Liver (tissue), 9 donors: ENCODE data around the gene ASIC4. TPM values are rescaled to one million over a fixed set of nuclear protein-coding genes. Genes with fewer than 3 reads are reported as not detected.

Experiments used
- DNase-seq: peaks from one replicate; pipeline ENCODE4 v3.0.0-alpha.2; 2017; ENCODE audit warnings: low spot score
- H3K27ac ChIP-seq, 2 donors: one replicate each; pipeline ENCODE4 v1.7.0; 2013; ENCODE audit warnings: inconsistent platforms in 2 of 2, low read length in 2 of 2, control low read depth in 1 of 2, low read depth in 1 of 2, mild to moderate bottlenecking in 1 of 2
- H3K27me3 ChIP-seq, 4 donors: one replicate each; pipeline versions ENCODE4 v1.6.1 to v1.7.0; 2013; ENCODE audit warnings: low read length in 3 of 4, inconsistent platforms in 1 of 4, mild to moderate bottlenecking in 1 of 4, moderate library complexity in 1 of 4; ENCODE audit not compliant: control insufficient read depth in 4 of 4, insufficient read depth in 4 of 4
- H3K36me3 ChIP-seq, 4 donors: one replicate each; pipeline versions ENCODE4 v1.6.1 to v1.7.0; 2013; ENCODE audit warnings: low read length in 3 of 4, mild to moderate bottlenecking in 3 of 4, low read depth in 1 of 4, moderate library complexity in 1 of 4; ENCODE audit not compliant: control insufficient read depth in 4 of 4, insufficient read depth in 3 of 4
- H3K4me1 ChIP-seq, 4 donors: one replicate each; pipeline versions ENCODE4 v1.6.1 to v1.7.0; 2013; ENCODE audit warnings: low read length in 3 of 4, mild to moderate bottlenecking in 3 of 4, moderate library complexity in 1 of 4; ENCODE audit not compliant: control insufficient read depth in 4 of 4, insufficient read depth in 4 of 4
- H3K4me3 ChIP-seq, 3 donors: one replicate each; pipeline versions ENCODE4 v1.6.1 to v1.7.0; 2013; ENCODE audit warnings: low read length in 3 of 3, control low read depth in 1 of 3, low read depth in 1 of 3, mild to moderate bottlenecking in 1 of 3
- H3K9ac ChIP-seq, 2 donors: one replicate each; pipeline ENCODE4 v1.7.0; 2013; ENCODE audit warnings: low read length in 2 of 2, mild to moderate bottlenecking in 2 of 2, moderate library complexity in 2 of 2, control low read depth in 1 of 2, low read depth in 1 of 2
- H3K9me3 ChIP-seq, 4 donors: one replicate each; pipeline versions ENCODE4 v1.6.1 to v1.7.0; 2013; ENCODE audit warnings: low read length in 3 of 4; ENCODE audit not compliant: control insufficient read depth in 4 of 4
- ATF3 ChIP-seq: IDR thresholded peaks from 2 replicates; pipeline ENCODE4 v1.6.1; 2016; ENCODE audit warnings: antibody characterized with exemption
- EGR1 ChIP-seq, 2 donors: IDR thresholded peaks; 2 replicates each; pipeline ENCODE4 v1.6.1; 2016 to 2018; ENCODE audit warnings: antibody characterized with exemption in 2 of 2, low read depth in 2 of 2
- FOXA1 ChIP-seq: IDR thresholded peaks from 2 replicates; pipeline ENCODE4 v1.6.1; 2016; ENCODE audit warnings: antibody characterized with exemption
- FOXA2 ChIP-seq: IDR thresholded peaks from 2 replicates; pipeline ENCODE4 v1.6.1; 2016; ENCODE audit warnings: antibody characterized with exemption
- GABPA ChIP-seq, 2 donors: IDR thresholded peaks in 1 of 2; conservative IDR thresholded peaks in 1 of 2; 2 replicates each; pipeline ENCODE4 v1.6.1; 2016; ENCODE audit warnings: antibody characterized with exemption in 2 of 2, mild to moderate bottlenecking in 1 of 2, moderate library complexity in 1 of 2
- HNF4A ChIP-seq, 2 donors: conservative IDR thresholded peaks; 2 replicates each; pipeline ENCODE4 v1.6.1; 2016; ENCODE audit warnings: antibody characterized with exemption in 2 of 2, mild to moderate bottlenecking in 2 of 2
- HNF4G ChIP-seq: IDR thresholded peaks from 2 replicates; pipeline ENCODE4 v1.6.1; 2016; ENCODE audit warnings: antibody characterized with exemption
- JUND ChIP-seq, 2 donors: IDR thresholded peaks; 2 replicates each; pipeline ENCODE4 v1.6.1; 2016; ENCODE audit warnings: antibody characterized with exemption in 2 of 2
- MAX ChIP-seq: IDR thresholded peaks from 2 replicates; pipeline ENCODE4 v1.6.1; 2016; ENCODE audit warnings: antibody characterized with exemption
- NR2F2 ChIP-seq: IDR thresholded peaks from 2 replicates; pipeline ENCODE4 v1.6.1; 2016; ENCODE audit warnings: antibody characterized with exemption
- RAD21 ChIP-seq, 2 donors: IDR thresholded peaks; 2 replicates each; pipeline ENCODE4 v1.6.1; 2016; ENCODE audit warnings: antibody characterized with exemption in 2 of 2, mild to moderate bottlenecking in 2 of 2
- RXRA ChIP-seq, 2 donors: IDR thresholded peaks; 2 replicates each; pipeline ENCODE4 v1.6.1; 2017 to 2018; ENCODE audit warnings: antibody characterized with exemption in 2 of 2, mild to moderate bottlenecking in 1 of 2
- SP1 ChIP-seq: IDR thresholded peaks from 2 replicates; pipeline ENCODE4 v1.6.1; 2018; ENCODE audit warnings: antibody characterized with exemption, mild to moderate bottlenecking
- TAF1 ChIP-seq: conservative IDR thresholded peaks from 2 replicates; pipeline ENCODE4 v1.6.1; 2016; ENCODE audit warnings: antibody characterized with exemption, mild to moderate bottlenecking
- YY1 ChIP-seq: IDR thresholded peaks from 2 replicates; pipeline ENCODE4 v1.6.1; 2016; ENCODE audit warnings: antibody characterized with exemption, mild to moderate bottlenecking
- ZBTB33 ChIP-seq: IDR thresholded peaks from 2 replicates; pipeline ENCODE4 v1.6.1; 2016; ENCODE audit warnings: antibody characterized with exemption
- WGBS: extraction: QIAGEN DNeasy Blood & Tissue Kit; methylation state at CpG from one replicate; pipeline ENCODE4 v1.1.7; 2013; 5-methylcytosine and 5-hydroxymethylcytosine counted together
- polyA plus RNA-seq, 2 donors: library from polyadenylated mRNA; stranded (reverse) in 1 of 2; unstranded in 1 of 2; fragments of 200-250 nt in 1 of 2; fragments of >200 nt in 1 of 2; fragmentation: Nextera tagmentation in 1 of 2; extraction: Ambion mirVana in 1 of 2; gene quantifications; one replicate each; pipeline versions ENCODE4 v1.2.1 to v1.2.3, GENCODE V29; 2013 to 2015
- total RNA-seq, 2 donors: library from RNA; depleted of rRNA; stranded (reverse); fragments of >200 nt; gene quantifications; one replicate each; pipeline ENCODE4 v1.2.3, GENCODE V29; 2014
- TF ChIP-seq, protein P1 (sequence below): fragments of 150-350 bp; IDR thresholded peaks from 2 replicates; pipeline ENCODE4 v1.5.1; 2017; ENCODE audit warnings: improper control_type of control experiment, low read depth, low read length; ENCODE audit not compliant: missing input control
- TF ChIP-seq, protein P2 (sequence below): IDR thresholded peaks from 2 replicates; pipeline ENCODE4 v1.6.1; 2016; ENCODE audit warnings: antibody characterized with exemption, mild to moderate bottlenecking
- donor health status: healthy.
- donor health status: healthy.
- donor health status: healthy.
- donor health status: healthy.
- donor health status: healthy.

Gene ASIC4
- total and polyA plus RNA-seq, 4 donors, result 0.08 to 1.5 TPM; not detected in 2

- DNase-seq, result no peak
- H3K4me1 ChIP-seq, result peaks cover 4 to 15% (median 6%) of the 10 kb centered on the region in 4 donors
- no peaks in the 10 kb centered on the region for H3K9me3 ChIP-seq
- TF ChIP-seq NR2F2 (no peak), GABPA (IDR thresholded peaks at IDR 0.05 in 1 of 2, conservative IDR thresholded peaks at IDR 0.05 in 1 of 2) (no peak), FOXA1 (no peak), ZBTB33 (no peak), EGR1 (IDR thresholded peaks at IDR 0.05; ENCODE audit: low read depth in 2 of 2) (no peak), FOXA2 (no peak), SP1 (no peak), TAF1 (no peak), HNF4G (no peak), RXRA (IDR thresholded peaks at IDR 0.05) (no peak), YY1 (no peak), JUND (IDR thresholded peaks at IDR 0.05) (no peak), RAD21 (IDR thresholded peaks at IDR 0.05) (no peak), ATF3 (no peak), HNF4A (conservative IDR thresholded peaks at IDR 0.05) (no peak), MAX (no peak)
- TF ChIP-seq, protein P1, sequence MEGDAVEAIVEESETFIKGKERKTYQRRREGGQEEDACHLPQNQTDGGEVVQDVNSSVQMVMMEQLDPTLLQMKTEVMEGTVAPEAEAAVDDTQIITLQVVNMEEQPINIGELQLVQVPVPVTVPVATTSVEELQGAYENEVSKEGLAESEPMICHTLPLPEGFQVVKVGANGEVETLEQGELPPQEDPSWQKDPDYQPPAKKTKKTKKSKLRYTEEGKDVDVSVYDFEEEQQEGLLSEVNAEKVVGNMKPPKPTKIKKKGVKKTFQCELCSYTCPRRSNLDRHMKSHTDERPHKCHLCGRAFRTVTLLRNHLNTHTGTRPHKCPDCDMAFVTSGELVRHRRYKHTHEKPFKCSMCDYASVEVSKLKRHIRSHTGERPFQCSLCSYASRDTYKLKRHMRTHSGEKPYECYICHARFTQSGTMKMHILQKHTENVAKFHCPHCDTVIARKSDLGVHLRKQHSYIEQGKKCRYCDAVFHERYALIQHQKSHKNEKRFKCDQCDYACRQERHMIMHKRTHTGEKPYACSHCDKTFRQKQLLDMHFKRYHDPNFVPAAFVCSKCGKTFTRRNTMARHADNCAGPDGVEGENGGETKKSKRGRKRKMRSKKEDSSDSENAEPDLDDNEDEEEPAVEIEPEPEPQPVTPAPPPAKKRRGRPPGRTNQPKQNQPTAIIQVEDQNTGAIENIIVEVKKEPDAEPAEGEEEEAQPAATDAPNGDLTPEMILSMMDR, result no peak
- TF ChIP-seq, protein P2, sequence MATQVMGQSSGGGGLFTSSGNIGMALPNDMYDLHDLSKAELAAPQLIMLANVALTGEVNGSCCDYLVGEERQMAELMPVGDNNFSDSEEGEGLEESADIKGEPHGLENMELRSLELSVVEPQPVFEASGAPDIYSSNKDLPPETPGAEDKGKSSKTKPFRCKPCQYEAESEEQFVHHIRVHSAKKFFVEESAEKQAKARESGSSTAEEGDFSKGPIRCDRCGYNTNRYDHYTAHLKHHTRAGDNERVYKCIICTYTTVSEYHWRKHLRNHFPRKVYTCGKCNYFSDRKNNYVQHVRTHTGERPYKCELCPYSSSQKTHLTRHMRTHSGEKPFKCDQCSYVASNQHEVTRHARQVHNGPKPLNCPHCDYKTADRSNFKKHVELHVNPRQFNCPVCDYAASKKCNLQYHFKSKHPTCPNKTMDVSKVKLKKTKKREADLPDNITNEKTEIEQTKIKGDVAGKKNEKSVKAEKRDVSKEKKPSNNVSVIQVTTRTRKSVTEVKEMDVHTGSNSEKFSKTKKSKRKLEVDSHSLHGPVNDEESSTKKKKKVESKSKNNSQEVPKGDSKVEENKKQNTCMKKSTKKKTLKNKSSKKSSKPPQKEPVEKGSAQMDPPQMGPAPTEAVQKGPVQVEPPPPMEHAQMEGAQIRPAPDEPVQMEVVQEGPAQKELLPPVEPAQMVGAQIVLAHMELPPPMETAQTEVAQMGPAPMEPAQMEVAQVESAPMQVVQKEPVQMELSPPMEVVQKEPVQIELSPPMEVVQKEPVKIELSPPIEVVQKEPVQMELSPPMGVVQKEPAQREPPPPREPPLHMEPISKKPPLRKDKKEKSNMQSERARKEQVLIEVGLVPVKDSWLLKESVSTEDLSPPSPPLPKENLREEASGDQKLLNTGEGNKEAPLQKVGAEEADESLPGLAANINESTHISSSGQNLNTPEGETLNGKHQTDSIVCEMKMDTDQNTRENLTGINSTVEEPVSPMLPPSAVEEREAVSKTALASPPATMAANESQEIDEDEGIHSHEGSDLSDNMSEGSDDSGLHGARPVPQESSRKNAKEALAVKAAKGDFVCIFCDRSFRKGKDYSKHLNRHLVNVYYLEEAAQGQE, result no peak
- H3K36me3 ChIP-seq, result peaks cover 0 to 4% (median 0%) of the 10 kb centered on the region in 4 donors
- 81% methylated on average over 5 of the region's 5 CpGs for WGBS
- no peak overlapping the region for H3K9ac ChIP-seq
- H3K27me3 ChIP-seq, result peaks cover 0 to 2% (median 0%) of the 10 kb centered on the region in 4 donors
- no peak overlapping the region for H3K4me3 ChIP-seq
- no peak overlapping the region for H3K27ac ChIP-seq
These were observed 58.9 kb downstream of the ASIC4 start for GRCh38 chr2:219573166-219573565.
